Thoracic aorta (tissue), 2 donors: ENCODE measurements around the gene OR52K1. TPM values are rescaled to one million over a fixed set of nuclear protein-coding genes. Genes with fewer than 3 reads are reported as not detected.

ENCODE experiments used
- ATAC-seq: fragments of 150-250 bp; one replicate; pipeline ENCODE4 v1.8.0; 2017; ENCODE audit warnings: low read depth; ENCODE audit not compliant: insufficient number of reproducible peaks, low FRiP score
- DNase-seq: peaks from one replicate; pipeline ENCODE4 v3.0.0-alpha.2; 2020; ENCODE audit warnings: low spot score
- H3K27ac ChIP-seq, 2 donors: fragments of 200-600 bp; sonication (generic); 1 replicate in 1 of 2; 2 replicates in 1 of 2; pipeline ENCODE4 v1.5.1; 2016; ENCODE audit warnings: mild to moderate bottlenecking in 2 of 2, moderate library complexity in 2 of 2
- H3K27me3 ChIP-seq: fragments of 200-600 bp; sonication (generic); replicated peaks from 2 replicates; pipeline ENCODE4 v1.6.0; 2016; ENCODE audit warnings: mild to moderate bottlenecking; ENCODE audit not compliant: insufficient read depth
- H3K36me3 ChIP-seq: fragments of 200-600 bp; sonication (generic); one replicate; pipeline ENCODE4 v1.5.1; 2016
- H3K4me1 ChIP-seq, 2 donors: fragments of 200-600 bp; sonication (generic); 1 replicate in 1 of 2; 2 replicates in 1 of 2; pipeline versions ENCODE4 v1.5.1 to v1.6.0; 2016; ENCODE audit warnings: low read depth in 2 of 2, mild to moderate bottlenecking in 1 of 2; ENCODE audit not compliant: control insufficient read depth in 1 of 2
- H3K4me3 ChIP-seq: fragments of 200-600 bp; sonication (generic); 2 replicates; pipeline ENCODE4 v1.5.1; 2016; ENCODE audit warnings: mild to moderate bottlenecking
- H3K9me3 ChIP-seq: fragments of 200-600 bp; sonication (generic); 2 replicates; pipeline ENCODE4 v1.5.1; 2016
- total RNA-seq, 2 donors: library from RNA; depleted of rRNA; stranded (reverse); fragments of >200 nt; gene quantifications; one replicate each; pipeline versions ENCODE4 v1.1.0 to v1.2.3, GENCODE V29; 2016
- TF ChIP-seq, protein P1 (sequence below): fragments of 200-600 bp; sonication (generic); IDR thresholded peaks from one replicate; pipeline ENCODE4 v1.5.1; 2019; ENCODE audit warnings: antibody characterized with exemption

OR52K1 gene
- total RNA-seq, 2 donors from 2014 or later = not detected

DNA sequence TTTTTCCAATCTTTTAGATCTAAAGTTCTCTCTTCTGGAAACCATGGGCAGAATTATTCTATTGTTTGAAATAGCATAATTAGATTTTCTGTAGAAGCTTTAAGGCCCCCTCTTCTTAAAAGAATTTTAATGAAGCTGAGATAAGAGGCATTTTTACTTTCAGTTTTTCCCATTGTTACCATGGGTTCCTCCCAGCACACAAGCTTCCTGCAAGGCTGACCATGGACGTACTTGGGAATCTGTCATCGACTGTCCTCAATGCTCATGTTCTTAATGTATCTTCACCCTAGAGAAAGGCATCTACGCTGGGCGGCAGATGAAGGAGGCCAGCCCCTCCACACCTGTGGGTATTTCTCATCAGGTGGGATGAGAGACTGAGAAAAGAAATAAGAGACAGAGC is 22.3 kb upstream of the OR52K1 start:
- no peak for DNase-seq
- TF ChIP-seq, protein P1, sequence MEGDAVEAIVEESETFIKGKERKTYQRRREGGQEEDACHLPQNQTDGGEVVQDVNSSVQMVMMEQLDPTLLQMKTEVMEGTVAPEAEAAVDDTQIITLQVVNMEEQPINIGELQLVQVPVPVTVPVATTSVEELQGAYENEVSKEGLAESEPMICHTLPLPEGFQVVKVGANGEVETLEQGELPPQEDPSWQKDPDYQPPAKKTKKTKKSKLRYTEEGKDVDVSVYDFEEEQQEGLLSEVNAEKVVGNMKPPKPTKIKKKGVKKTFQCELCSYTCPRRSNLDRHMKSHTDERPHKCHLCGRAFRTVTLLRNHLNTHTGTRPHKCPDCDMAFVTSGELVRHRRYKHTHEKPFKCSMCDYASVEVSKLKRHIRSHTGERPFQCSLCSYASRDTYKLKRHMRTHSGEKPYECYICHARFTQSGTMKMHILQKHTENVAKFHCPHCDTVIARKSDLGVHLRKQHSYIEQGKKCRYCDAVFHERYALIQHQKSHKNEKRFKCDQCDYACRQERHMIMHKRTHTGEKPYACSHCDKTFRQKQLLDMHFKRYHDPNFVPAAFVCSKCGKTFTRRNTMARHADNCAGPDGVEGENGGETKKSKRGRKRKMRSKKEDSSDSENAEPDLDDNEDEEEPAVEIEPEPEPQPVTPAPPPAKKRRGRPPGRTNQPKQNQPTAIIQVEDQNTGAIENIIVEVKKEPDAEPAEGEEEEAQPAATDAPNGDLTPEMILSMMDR = no peak
- Histone ChIP-seq H3K27me3 (no peaks in the 10 kb centered on the region), H3K36me3 (no peaks in the 10 kb centered on the region), H3K4me1 (no peaks in the 10 kb centered on the region), H3K27ac (no peak overlapping the region), H3K9me3 (no peaks in the 10 kb centered on the region), H3K4me3 (no peak overlapping the region)
- no peak for ATAC-seq

- DNase-seq = no peak
- Histone ChIP-seq H3K4me1 (no peaks in the 10 kb centered on the region), H3K4me3 (no peak overlapping the region), H3K36me3 (no peaks in the 10 kb centered on the region), H3K27ac (no peak overlapping the region), H3K9me3 (no peaks in the 10 kb centered on the region), H3K27me3 (no peaks in the 10 kb centered on the region)
- TF ChIP-seq, protein P1 = no peak
- no peak for ATAC-seq
Measured at GRCh38 chr11:4464216-4465159, 18.0 kb upstream of the OR52K1 start.

- H3K36me3 ChIP-seq = no peaks in the 10 kb centered on the region
- TF ChIP-seq, protein P1 = no peak
Measured at GRCh38 chr11:4465407-4465806, 17.0 kb upstream of the OR52K1 start.

GRCh38 chr11:4466131-4466870 is 16.1 kb upstream of the OR52K1 start:
- TF ChIP-seq, protein P1 = no peak
- H3K36me3 ChIP-seq = no peaks in the 10 kb centered on the region
- no peak for DNase-seq
- no peak for ATAC-seq
- H3K4me3 ChIP-seq = no peak overlapping the region
- no peaks in the 10 kb centered on the region for H3K4me1 ChIP-seq
- H3K9me3 ChIP-seq = no peaks in the 10 kb centered on the region
- no peaks in the 10 kb centered on the region for H3K27me3 ChIP-seq
- H3K27ac ChIP-seq = no peak overlapping the region

More at GRCh38 chr11:4465407-4465806, 17.0 kb upstream of the OR52K1 start:
- H3K4me3 ChIP-seq = no peak overlapping the region
- H3K27me3 ChIP-seq = no peaks in the 10 kb centered on the region
- no peak for ATAC-seq
- H3K27ac ChIP-seq = no peak overlapping the region
- no peaks in the 10 kb centered on the region for H3K9me3 ChIP-seq
- no peaks in the 10 kb centered on the region for H3K4me1 ChIP-seq
- DNase-seq = no peak

DNA sequence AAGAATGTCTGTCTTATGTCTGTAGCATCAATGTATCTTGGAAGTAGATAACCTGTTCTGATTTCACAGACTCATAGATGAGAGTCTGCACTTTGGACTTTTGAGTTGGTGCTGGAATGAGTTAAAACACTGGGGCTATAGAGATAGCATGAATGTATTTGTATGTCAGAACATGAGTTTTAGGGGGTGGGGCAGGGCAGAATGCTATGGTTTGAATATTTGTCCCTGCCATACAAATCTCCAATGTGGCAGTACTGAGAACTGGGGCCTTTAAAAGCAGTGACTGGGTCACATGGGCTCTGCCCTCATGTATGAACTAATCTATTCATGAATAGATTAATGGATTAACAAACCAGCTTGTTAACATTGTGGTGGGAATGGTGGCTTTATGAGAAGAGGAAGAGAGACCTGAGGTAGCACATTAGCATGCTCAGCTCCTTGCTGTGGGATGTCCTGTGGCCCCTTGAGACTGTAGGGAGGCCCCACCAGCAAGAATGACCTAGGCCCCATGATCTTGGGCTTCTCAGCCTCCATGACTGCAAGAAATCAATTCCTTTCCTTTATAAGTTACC is 15.5 kb upstream of the OR52K1 start:
- no peak for DNase-seq
- Histone ChIP-seq H3K27me3 (no peaks in the 10 kb centered on the region), H3K9me3 (no peaks in the 10 kb centered on the region), H3K4me3 (no peak overlapping the region), H3K27ac (no peak overlapping the region), H3K36me3 (no peaks in the 10 kb centered on the region), H3K4me1 (no peaks in the 10 kb centered on the region)
- TF ChIP-seq, protein P1 = no peak
- ATAC-seq = no peak
